ENCODE data around the gene SF1. TPM values are rescaled to one million over a fixed set of nuclear protein-coding genes. Genes with fewer than 3 reads are reported as not detected.

Gene SF1
- total RNA-seq, 3 donors from 2014 or later, result 549 to 586 (median 553) TPM

DNA sequence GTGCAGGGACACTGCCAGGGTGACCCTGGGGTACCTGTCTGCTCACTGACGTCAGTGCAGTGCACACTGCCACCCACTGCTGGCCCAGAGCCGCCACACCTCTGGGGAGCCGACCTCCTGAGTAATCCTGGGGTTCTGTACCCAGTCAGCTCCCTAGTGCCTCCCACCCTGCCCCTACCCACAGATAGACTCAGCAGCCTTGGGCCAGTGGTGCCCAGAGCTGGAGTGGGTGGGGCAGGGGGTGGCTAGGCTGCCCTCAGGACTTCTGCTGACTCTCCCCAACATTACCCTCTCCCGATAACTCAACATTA is 61.1 kb downstream of the SF1 start:
- H3K36me3 Mint-ChIP-seq (ENCODE audit: insufficient read depth), result no peaks in the 10 kb centered on the region
- peaks cover 63% of the 10 kb centered on the region for H3K27me3 Mint-ChIP-seq (ENCODE audit: low read depth)

DNA sequence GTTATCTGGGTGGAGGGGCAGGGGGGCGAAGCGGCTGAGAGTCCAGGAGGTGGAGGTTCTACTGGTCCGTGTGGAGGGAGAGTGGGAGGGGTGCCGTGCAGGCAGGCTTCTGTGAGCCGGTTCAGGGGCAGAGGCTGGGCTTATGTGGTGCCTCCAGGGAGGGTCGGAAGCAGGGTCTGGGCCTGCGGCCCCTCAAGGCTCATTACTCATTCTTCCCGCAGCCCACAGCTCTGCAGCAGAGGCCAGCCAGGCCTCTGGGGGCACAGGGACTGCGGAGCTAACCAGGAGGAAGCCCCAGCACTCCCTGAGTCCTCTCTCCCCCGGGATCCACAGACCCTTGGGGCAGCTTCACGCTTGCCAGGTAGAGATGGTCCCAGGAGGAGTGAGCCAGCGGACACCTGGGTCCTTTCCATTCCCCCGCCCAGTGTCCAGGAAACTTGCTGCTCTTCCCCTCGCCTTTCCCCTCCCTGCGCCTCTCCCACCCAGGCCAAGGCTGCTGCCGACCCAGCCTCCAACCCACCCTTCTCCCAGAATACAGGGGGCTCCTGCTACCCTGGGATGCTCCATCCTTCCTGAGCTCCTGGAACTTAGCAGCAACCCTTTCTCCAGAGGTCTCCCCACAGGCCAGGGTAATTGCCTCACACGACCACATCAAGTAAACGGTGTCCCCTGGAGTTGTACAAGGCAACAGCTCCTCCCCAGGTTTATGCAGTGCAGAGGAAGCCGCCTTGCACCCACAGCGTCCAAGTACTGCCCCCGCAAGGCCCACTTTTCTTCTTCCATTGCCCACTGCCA is 61.7 kb downstream of the SF1 start:
- no peaks in the 10 kb centered on the region for H3K9me3 Mint-ChIP-seq
- peaks cover 63% of the 10 kb centered on the region for H3K27me3 Mint-ChIP-seq (ENCODE audit: low read depth)
- DNase-seq, result no peak
- ATAC-seq, result no peak
- no peaks in the 10 kb centered on the region for H3K36me3 Mint-ChIP-seq (ENCODE audit: insufficient read depth)
- H3K4me3 Mint-ChIP-seq, result no peak overlapping the region
- peaks cover 11% of the 10 kb centered on the region for H3K4me1 Mint-ChIP-seq (ENCODE audit: low read depth)

More for the DNA sequence above, 61.1 kb downstream of the SF1 start:
- ATAC-seq (no peak), DNase-seq (no peak)
- peaks cover 6% of the 10 kb centered on the region for H3K4me1 Mint-ChIP-seq (ENCODE audit: low read depth)
- H3K4me3 Mint-ChIP-seq, result no peak overlapping the region
- H3K9me3 Mint-ChIP-seq, result no peaks in the 10 kb centered on the region

DNA sequence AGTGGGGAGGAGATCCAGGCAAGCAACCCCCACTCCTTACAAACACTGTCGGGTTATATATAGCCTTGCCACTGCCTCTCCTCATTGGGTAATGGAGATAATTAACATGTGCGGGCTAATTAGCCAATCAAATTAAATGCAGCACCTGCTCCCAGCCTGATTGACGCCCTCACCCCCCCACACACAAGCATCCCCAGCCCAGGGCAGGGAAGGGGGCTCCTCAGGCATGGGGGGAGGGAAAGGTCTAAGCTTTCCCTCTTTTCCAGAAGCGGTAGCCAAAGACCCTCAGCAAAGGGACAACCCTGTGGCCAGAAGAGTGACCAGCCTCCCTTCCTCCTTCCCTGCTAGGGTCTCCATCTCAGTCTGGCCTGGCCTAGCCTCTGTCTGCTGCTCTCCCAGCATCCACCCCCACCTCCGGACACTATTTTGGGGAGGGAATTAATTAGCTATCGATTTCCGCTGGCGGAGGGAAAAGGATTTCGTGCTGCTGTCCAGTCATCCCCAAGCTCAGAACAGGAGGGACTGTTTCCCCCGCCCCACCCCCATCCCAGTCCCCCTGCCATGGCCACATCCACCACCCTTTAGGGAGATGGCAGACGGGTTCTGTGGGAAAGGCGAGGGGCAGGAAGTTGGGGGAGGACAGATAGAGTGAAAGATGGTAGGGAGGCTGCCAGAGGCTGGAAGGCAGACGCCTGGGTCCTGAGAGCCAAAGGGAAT is 62.4 kb downstream of the SF1 start:
- ATAC-seq (no peak), DNase-seq (no peak)
- Mint-ChIP-seq H3K4me1 (ENCODE audit: low read depth) (peaks cover 13% of the 10 kb centered on the region), H3K36me3 (ENCODE audit: insufficient read depth) (no peaks in the 10 kb centered on the region), H3K27me3 (ENCODE audit: low read depth) (peaks cover 67% of the 10 kb centered on the region), H3K9me3 (no peaks in the 10 kb centered on the region), H3K4me3 (no peak overlapping the region)

DNA sequence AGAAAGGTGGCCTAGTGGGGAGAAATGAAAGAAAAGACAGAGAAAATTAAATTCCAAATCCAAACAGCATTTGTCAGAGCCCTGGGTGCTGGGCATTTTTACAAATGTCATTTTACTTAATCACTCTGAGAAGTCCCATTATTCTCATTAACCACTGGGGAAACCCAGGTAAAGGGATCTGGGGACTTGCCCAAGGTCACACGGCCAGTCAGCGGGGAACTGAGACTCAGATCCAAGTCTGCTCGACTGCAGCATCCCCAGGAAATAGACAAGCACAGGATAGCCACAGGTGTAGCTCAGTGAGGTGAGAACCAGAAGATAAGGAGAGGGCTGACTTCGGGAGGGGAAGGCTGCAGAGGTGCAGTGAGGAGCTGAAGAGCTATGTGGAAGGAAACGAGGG is 63.2 kb downstream of the SF1 start:
- Mint-ChIP-seq H3K27me3 (ENCODE audit: low read depth) (peaks cover 67% of the 10 kb centered on the region), H3K9me3 (no peaks in the 10 kb centered on the region), H3K4me1 (ENCODE audit: low read depth) (peaks cover 13% of the 10 kb centered on the region), H3K36me3 (ENCODE audit: insufficient read depth) (no peaks in the 10 kb centered on the region), H3K4me3 (no peak overlapping the region)
- ATAC-seq, result no peak
- DNase-seq, result no peak

DNA sequence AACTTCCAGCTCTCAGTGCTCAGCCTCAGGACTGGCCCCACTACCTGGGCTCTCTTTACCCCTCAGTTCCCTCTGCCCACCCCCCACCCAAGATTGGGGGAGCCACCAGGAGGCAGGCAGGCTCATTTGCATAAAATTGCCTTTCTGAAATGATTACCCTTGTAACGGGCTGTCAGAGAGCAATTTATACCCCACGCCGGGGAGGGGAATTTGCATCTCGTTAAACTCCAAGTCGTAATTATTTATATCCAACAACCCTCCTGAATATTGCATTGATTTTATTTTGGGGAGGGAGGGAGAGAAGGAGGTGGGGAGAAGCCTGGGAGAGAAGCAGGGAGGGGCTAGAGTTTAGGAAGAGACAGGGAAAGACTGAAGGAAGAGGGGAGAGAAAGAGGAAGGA is 63.7 kb downstream of the SF1 start:
- H3K9me3 Mint-ChIP-seq, result no peaks in the 10 kb centered on the region
- H3K4me1 Mint-ChIP-seq (ENCODE audit: low read depth), result peaks cover 13% of the 10 kb centered on the region
- no peaks in the 10 kb centered on the region for H3K36me3 Mint-ChIP-seq (ENCODE audit: insufficient read depth)
- peak overlapping the region; percentile 45 for H3K4me3 Mint-ChIP-seq
- H3K27me3 Mint-ChIP-seq (ENCODE audit: low read depth), result peaks cover 68% of the 10 kb centered on the region
- ATAC-seq (no peak), DNase-seq (no peak)

Other genes with a start within 250 kb of the SF1 start
- gene SLC22A11, start 222.6 kb downstream of the SF1 start, total RNA-seq, result not detected
- not detected for gene SLC22A12, start 187.3 kb downstream of the SF1 start, total RNA-seq
- gene NRXN2, start 55.3 kb downstream of the SF1 start, total RNA-seq, result 1 to 10 TPM in 1 of 3 donors, under 1 TPM in 2; 0.16 to 1.0 (median 0.71) TPM
- 1 to 10 TPM; 2.6 to 3.7 (median 2.9) TPM for gene RASGRP2, start 34.4 kb downstream of the SF1 start, total RNA-seq
- 1 to 10 TPM; 1.7 to 2.7 (median 2.1) TPM for gene PYGM, start 18.6 kb downstream of the SF1 start, total RNA-seq
- 10 to 100 TPM; 42.2 to 51.5 (median 43.7) TPM for gene MAP4K2, start 24.7 kb upstream of the SF1 start, total RNA-seq
- 10 to 100 TPM; 50.7 to 61.2 (median 53.6) TPM for gene MEN1, start 32.0 kb upstream of the SF1 start, total RNA-seq
- under 1 TPM; 0.13 to 0.33 (median 0.18) TPM for gene CDC42BPG, start 66.1 kb upstream of the SF1 start, total RNA-seq
- 100 to 1,000 TPM in 2 of 3 donors, 10 to 100 TPM in 1; 86.3 to 121 (median 108) TPM for gene EHD1, start 100.1 kb upstream of the SF1 start, total RNA-seq
- 10 to 100 TPM; 20.6 to 24.1 (median 21.7) TPM for gene ATG2A, start 138.7 kb upstream of the SF1 start, total RNA-seq
- 1 to 10 TPM; 6.9 to 8.2 (median 7.9) TPM for gene PPP2R5B, start 146.1 kb upstream of the SF1 start, total RNA-seq
- not detected for gene GPHA2, start 157.4 kb upstream of the SF1 start, total RNA-seq
- not detected for gene MAJIN, start 193.6 kb upstream of the SF1 start, total RNA-seq
- gene BATF2, start 218.4 kb upstream of the SF1 start, total RNA-seq, result under 1 TPM in 1 of 3 donors, not detected in 2; 0.33 TPM
- gene ARL2, start 235.6 kb upstream of the SF1 start, total RNA-seq, result 100 to 1,000 TPM in 2 of 3 donors, 10 to 100 TPM in 1; 84.9 to 104 (median 104) TPM
- 10 to 100 TPM; 11.5 to 13.5 (median 12.5) TPM for gene SNX15, start 248.9 kb upstream of the SF1 start, total RNA-seq